Esophagus (tissue), 2 donors: ENCODE results near the gene KIRREL3. TPM values are rescaled to one million over a fixed set of nuclear protein-coding genes. Genes with fewer than 3 reads are reported as not detected.

Source experiments
- H3K27ac ChIP-seq, 2 donors: one replicate each; pipeline ENCODE4 v1.5.1; 2013; ENCODE audit warnings: low read depth in 2 of 2, mild to moderate bottlenecking in 2 of 2, inconsistent platforms in 1 of 2, low read length in 1 of 2, moderate library complexity in 1 of 2
- H3K27me3 ChIP-seq, 2 donors: one replicate each; pipeline ENCODE4 v1.6.1; 2013; ENCODE audit warnings: low read length in 2 of 2, control low read depth in 1 of 2, mild to moderate bottlenecking in 1 of 2; ENCODE audit not compliant: insufficient read depth in 2 of 2, control insufficient read depth in 1 of 2
- H3K36me3 ChIP-seq, 2 donors: one replicate each; pipeline ENCODE4 v1.6.1; 2013; ENCODE audit warnings: low read length in 1 of 2; ENCODE audit not compliant: control insufficient read depth in 2 of 2, insufficient read depth in 2 of 2
- H3K4me1 ChIP-seq, 2 donors: one replicate each; pipeline ENCODE4 v1.6.1; 2013; ENCODE audit warnings: low read length in 1 of 2; ENCODE audit not compliant: control insufficient read depth in 2 of 2, insufficient read depth in 2 of 2
- H3K4me3 ChIP-seq, 2 donors: one replicate each; pipeline ENCODE4 v1.5.1; 2013; ENCODE audit warnings: low read length in 2 of 2, mild to moderate bottlenecking in 2 of 2, low read depth in 1 of 2, moderate library complexity in 1 of 2
- H3K9me3 ChIP-seq, 2 donors: one replicate each; pipeline ENCODE4 v1.6.1; 2013; ENCODE audit warnings: mild to moderate bottlenecking in 2 of 2, low read depth in 1 of 2, low read length in 1 of 2, moderate library complexity in 1 of 2; ENCODE audit not compliant: control insufficient read depth in 2 of 2, insufficient read depth in 1 of 2
- WGBS, 2 donors: extraction: QIAGEN DNeasy Blood & Tissue Kit; methylation state at CpG; one replicate each; pipeline ENCODE4 v1.1.7; 2013; 5-methylcytosine and 5-hydroxymethylcytosine counted together
- polyA plus RNA-seq, 2 donors: library from polyadenylated mRNA; stranded (reverse); fragments of 200-250 nt; gene quantifications; one replicate each; pipeline ENCODE4 v1.2.3, GENCODE V29; 2013
- donor health status: healthy with polysubstance abuse.
- donor health status: Bipolar disorder and iron deficiency.

Gene KIRREL3
- polyA plus RNA-seq, 2 donors: 0.05 to 0.12 TPM

DNA sequence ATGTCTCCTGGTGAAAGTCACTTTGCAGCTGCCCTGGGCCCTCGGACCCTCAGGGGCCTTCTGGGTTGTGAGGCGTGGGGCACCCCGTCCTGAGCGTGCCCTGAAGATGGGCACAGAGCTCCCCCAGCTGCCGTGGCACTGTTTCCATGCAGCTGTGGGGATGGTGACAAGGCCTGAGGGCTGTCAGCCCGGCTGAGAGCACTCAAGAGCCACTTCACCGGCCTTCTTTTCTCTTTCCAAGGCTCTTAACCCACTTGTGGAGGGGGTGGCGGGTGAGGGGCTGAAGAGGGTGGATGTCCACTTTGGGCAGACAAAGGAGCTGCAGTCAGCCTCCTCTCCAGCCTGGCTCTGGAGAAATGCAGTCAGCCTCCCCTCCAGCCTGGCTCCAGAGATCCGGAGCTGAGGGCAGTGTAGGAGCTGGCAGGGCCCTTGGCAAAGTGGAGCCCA lies 405.6 kb downstream of the KIRREL3 start:
- Histone ChIP-seq H3K27me3 (peaks cover 0 to 3% of the 10 kb centered on the region in 2 donors), H3K4me3 (no peak overlapping the region), H3K27ac (no peak overlapping the region), H3K9me3 (no peaks in the 10 kb centered on the region), H3K4me1 (no peaks in the 10 kb centered on the region), H3K36me3 (no peaks in the 10 kb centered on the region)
- WGBS, 2 donors: 82 to 86% methylated on average over 9 of the region's 9 CpGs

DNA sequence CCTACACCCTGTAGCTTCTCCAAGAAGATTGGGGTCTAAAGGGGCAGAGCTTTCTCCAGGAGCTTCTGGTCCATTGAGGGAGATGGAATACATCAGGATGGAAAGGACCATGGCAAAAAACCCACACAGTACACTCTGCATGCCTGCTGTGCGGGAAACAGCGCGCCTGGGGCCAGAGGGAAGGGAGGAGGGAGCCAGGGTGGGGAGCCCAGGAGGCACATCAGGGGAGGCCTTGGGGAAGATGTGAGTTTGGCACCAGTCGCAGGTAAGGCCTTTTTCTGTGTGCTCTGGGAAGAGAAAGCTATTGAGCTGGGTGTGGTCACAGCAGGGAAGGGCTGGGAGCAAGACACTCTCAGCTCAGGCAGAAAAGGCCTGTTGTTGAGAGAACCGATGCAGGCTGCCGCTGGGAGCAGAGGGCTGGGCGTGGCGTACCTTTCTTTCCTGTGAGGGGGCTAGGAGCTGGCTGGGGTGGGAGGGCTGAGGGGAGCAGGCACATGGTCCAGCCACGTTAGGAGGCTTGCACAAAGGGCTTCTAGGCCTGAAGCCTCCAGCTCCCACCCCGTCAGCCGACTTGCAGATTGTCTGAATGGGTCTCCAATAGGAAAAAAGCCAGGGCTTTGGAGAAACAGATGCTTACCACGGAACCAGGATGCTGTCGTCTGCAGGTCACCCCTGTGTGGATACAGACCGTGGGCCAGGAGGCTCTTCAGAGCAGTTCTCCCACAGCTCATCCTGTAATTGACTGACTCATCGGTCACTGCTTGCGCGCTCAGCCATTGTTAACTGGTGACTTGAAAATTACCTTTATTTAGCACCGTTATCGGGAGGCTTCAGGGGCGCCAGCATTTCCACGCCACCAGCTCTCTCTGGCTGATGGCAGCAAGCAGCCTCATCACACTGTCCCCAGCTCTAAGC lies 407.8 kb downstream of the KIRREL3 start:
- no peaks in the 10 kb centered on the region for H3K36me3 ChIP-seq
- 68 to 71% methylated on average over 21 of the region's 21 CpGs for WGBS, 2 donors
- H3K27ac ChIP-seq: no peak overlapping the region
- H3K9me3 ChIP-seq: no peaks in the 10 kb centered on the region
- H3K27me3 ChIP-seq: peaks cover 0 to 3% of the 10 kb centered on the region in 2 donors
- no peaks in the 10 kb centered on the region for H3K4me1 ChIP-seq
- no peak overlapping the region for H3K4me3 ChIP-seq

DNA sequence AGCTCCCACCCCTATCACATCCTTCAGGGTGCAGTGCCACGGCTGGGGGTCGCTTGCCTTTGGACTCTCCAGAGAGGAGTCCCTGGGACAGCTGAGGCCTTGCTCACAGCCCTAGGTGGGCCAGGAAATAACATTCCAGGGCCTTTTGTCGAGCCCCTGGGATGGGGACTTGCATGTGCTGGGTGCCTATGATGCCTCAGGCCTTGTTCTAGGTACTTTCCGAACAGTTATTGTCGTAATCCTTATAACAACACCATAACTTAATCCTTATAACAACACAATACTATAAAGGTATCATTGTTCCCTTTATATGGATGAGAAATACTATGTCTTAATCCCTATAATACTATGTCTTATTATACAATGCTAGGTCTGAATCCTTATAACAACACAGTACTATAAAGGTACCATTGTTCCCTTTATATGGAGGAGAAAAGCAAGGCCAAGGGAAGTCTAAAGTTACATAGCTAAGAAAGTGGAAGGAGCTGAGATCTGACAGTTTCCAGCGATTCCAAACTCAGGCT lies 408.5 kb downstream of the KIRREL3 start:
- no peak overlapping the region for H3K27ac ChIP-seq
- no peaks in the 10 kb centered on the region for H3K36me3 ChIP-seq
- WGBS, 2 donors: 67 to 74% methylated on average over 6 of the region's 6 CpGs
- H3K9me3 ChIP-seq: no peaks in the 10 kb centered on the region
- no peak overlapping the region for H3K4me3 ChIP-seq
- H3K4me1 ChIP-seq: no peaks in the 10 kb centered on the region
- peaks cover 0 to under 1% of the 10 kb centered on the region in 2 donors for H3K27me3 ChIP-seq

DNA sequence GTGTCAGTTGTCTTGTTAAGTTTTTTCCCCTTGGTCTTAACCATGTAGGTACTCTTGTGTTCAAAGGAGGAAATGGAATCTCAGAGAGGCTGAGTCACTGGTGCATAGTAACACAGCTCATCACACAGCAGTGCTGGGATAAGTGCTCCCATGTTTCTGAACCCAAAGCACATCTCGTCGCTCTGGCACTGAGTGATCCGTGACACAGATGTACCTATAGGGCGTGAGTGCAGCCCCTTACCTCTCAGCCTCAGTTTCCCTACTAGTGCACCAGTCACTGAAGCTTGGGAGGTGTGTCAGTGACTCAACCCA lies 411.1 kb downstream of the KIRREL3 start:
- Histone ChIP-seq H3K9me3 (no peaks in the 10 kb centered on the region), H3K4me3 (no peak overlapping the region), H3K4me1 (no peaks in the 10 kb centered on the region), H3K36me3 (no peaks in the 10 kb centered on the region), H3K27me3 (no peaks in the 10 kb centered on the region), H3K27ac (no peak overlapping the region)
- 93% methylated on average over 4 of the region's 4 CpGs for WGBS, 2 donors

DNA sequence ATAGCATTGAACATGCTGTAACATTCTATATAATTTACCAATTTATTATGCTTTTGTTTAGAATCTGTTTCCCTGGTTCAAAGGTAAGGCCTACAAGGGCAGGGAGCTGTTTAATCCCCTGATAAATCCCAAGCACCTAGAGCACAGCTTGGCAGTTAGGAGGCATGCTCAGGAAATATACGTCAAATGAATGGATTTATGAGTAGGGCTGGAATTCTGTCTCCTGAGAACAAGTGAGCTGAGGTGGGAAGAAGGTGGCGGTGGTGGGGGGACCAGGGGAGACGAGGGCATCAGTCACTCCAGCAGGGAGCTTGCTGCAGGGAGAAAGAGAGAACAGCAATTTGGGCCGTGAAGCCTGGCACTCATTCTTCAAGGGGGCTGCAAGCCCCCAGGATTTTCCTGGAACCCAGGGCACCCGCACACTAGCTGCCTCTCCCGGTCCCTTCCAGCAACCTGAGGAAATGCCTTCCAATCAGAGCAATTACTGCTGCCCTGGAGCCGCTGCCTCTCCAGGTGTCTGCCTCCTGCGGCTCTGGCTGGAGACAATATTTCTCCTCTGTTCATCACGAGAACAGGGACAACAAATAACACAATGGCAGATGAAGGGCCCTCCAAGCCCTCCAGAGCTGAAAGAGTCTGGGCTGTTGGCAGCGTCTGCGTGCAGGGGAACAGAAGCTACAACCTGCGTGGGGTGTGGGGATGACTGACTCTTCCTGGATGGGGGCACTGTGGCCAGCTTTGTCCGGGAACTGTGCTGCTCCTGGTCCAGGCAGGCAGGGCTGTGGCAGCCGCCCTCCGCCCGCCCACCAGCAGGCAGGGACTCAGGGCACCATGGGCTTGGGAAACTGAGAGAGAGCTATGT lies 411.7 kb downstream of the KIRREL3 start:
- WGBS, 2 donors: 67 to 77% methylated on average over 16 of the region's 16 CpGs
- no peaks in the 10 kb centered on the region for H3K27me3 ChIP-seq
- H3K4me1 ChIP-seq: no peaks in the 10 kb centered on the region

DNA sequence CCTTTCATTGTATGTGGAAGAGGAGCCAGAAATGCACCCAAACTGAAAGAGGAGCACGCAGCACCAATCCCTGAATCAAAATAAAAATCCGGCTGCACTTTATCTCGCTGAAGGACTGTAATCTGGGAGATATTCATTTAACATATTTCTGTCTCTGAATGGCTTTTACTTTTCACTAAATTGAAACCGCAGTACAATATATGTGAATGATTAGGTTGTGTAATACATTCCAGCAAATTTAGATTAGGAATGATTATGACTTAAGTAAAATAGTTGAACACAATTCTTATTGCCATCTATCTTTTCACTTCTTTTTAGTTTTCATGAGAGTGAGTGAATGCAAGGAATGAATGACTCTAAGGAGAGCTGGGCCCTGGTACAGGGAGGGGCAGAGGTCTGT lies 413.0 kb downstream of the KIRREL3 start:
- Histone ChIP-seq H3K9me3 (no peaks in the 10 kb centered on the region), H3K4me1 (no peaks in the 10 kb centered on the region), H3K36me3 (no peaks in the 10 kb centered on the region), H3K4me3 (no peak overlapping the region), H3K27me3 (no peaks in the 10 kb centered on the region), H3K27ac (no peak overlapping the region)
- 85 to 86% methylated on average over 4 of the region's 4 CpGs for WGBS, 2 donors

More for the DNA sequence above, 411.7 kb downstream of the KIRREL3 start:
- Histone ChIP-seq H3K27ac (no peak overlapping the region), H3K36me3 (no peaks in the 10 kb centered on the region), H3K9me3 (no peaks in the 10 kb centered on the region), H3K4me3 (no peak overlapping the region)

DNA sequence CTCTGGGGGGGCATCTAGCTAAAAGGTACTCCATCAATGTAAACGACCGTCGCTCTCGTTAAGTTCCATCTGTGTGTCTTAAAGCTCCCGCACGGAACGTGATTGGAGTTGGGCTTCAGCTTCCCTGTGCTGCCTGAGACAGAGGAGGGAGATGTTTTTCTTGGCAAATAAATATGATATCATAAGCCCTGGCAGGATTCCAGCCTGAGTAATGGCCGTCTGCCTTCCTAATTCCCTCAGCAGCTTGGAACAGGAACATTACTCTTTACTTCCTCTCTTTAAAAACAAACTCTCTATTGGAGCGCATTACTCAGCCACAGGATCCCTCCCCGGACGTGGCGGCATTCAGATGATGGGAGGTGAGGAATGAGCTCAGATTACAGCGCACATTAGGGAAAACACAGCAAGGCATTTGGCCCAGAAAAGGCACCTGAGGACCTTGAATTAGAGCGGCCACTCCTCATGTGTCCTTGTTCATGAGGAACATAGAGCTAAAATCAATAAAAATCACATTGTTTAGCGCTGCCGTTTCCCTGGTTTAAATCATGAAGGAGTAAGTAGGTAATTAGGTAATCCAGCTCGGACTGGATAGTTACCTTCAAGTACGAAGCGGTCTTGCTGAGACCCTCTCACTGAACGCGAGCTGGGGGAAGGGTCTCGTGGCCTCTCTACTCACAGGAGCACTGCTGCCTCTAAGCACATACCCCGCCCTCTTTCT lies 414.6 kb downstream of the KIRREL3 start:
- no peaks in the 10 kb centered on the region for H3K36me3 ChIP-seq
- H3K27me3 ChIP-seq: no peaks in the 10 kb centered on the region
- 19 to 20% methylated on average over 23 of the region's 23 CpGs for WGBS, 2 donors
- H3K9me3 ChIP-seq: no peaks in the 10 kb centered on the region
- H3K4me3 ChIP-seq: no peak overlapping the region
- peak overlapping the region in 1 of 2 donors; percentile 45 for H3K27ac ChIP-seq
- H3K4me1 ChIP-seq: no peaks in the 10 kb centered on the region

DNA sequence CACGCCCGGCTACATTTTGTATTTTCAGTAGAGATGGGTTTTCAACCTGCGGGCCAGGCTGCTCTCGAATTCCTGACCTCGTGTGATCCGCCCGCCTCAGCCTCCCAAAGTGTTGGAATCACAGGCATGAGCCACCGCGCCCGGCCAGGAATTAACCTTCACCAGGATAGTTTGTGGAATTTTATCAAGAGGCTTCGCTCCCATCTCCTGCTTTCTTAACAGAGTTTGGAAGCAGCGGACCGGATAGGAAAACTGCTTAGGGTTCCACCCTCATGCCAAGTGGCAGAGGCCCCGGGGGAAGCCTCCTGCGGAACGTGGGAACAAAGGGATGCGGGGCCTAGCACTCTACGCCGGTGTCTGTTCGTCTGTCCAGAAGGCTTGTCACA lies 415.2 kb downstream of the KIRREL3 start:
- 52 to 59% methylated on average over 20 of the region's 20 CpGs for WGBS, 2 donors
- no peaks in the 10 kb centered on the region for H3K9me3 ChIP-seq
- no peaks in the 10 kb centered on the region for H3K36me3 ChIP-seq
- H3K4me1 ChIP-seq: no peaks in the 10 kb centered on the region
- H3K27me3 ChIP-seq: no peaks in the 10 kb centered on the region
- no peak overlapping the region for H3K4me3 ChIP-seq
- peak overlapping the region in 1 of 2 donors; percentile 45 for H3K27ac ChIP-seq
